Measurements from ENCODE around the gene MNAT1.

DNA sequence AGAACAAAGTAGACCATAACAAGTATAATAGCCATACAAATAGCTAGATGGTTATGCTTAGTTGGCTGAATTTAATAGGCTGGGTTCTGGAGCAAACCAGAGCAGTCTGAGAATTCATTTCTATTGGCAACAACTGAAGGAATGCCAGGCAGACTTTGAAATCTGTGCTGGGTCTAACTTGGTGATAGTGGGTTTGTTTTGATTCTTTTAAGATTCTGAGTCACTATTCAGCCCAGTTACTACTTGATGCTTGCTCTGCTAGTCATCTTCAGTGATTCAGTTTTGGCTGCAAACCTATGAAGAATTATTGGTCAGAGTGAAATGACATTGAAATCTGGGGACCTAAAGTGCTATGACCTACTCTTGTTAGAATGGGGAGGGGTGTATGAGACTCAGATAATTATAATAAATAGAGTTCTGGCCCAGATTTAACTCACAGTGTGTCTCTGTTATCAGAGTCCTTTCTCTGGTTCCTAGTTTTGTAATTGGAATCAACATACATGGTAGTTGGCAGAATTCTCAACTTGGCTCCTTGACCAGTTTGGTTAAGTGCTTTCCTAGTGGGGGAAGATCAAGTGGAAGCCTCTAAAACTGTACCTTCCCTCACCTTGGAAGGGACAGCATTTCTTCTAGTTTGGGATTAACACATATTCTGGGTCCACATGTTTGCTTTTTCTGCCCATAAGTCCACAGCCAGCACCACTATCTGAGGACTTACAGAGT lies 43.5 kb downstream of the MNAT1 start:
- TF ChIP-seq, protein P1, sequence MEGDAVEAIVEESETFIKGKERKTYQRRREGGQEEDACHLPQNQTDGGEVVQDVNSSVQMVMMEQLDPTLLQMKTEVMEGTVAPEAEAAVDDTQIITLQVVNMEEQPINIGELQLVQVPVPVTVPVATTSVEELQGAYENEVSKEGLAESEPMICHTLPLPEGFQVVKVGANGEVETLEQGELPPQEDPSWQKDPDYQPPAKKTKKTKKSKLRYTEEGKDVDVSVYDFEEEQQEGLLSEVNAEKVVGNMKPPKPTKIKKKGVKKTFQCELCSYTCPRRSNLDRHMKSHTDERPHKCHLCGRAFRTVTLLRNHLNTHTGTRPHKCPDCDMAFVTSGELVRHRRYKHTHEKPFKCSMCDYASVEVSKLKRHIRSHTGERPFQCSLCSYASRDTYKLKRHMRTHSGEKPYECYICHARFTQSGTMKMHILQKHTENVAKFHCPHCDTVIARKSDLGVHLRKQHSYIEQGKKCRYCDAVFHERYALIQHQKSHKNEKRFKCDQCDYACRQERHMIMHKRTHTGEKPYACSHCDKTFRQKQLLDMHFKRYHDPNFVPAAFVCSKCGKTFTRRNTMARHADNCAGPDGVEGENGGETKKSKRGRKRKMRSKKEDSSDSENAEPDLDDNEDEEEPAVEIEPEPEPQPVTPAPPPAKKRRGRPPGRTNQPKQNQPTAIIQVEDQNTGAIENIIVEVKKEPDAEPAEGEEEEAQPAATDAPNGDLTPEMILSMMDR (conservative IDR thresholded peaks at IDR 0.05; ENCODE audit: low read length) = no peak
- no peak for TF ChIP-seq EZH2phosphoT487 (IDR thresholded peaks at IDR 0.05; ENCODE audit: borderline replicate concordance)
